ENCODE data around the gene EPB41. TPM values are rescaled to one million over a fixed set of nuclear protein-coding genes. Genes with fewer than 3 reads are reported as not detected.
A peak's percentile ranks its signal among the peaks of the same experiment; 100 is the strongest.

Gene EPB41
- polyA plus RNA-seq, 1 of the 3 experiments (the other 2 are of a cell fraction), result 7.4 TPM

GRCh38 chr1:28865997-28866650, 48.2 kb upstream of the EPB41 start:
- H4K20me1 ChIP-seq (ENCODE audit: insufficient read depth), result no peaks in the 10 kb centered on the region
- H3K9me2 ChIP-seq, result no peaks in the 10 kb centered on the region
- H3F3A ChIP-seq (replicated peaks; ENCODE audit: insufficient read depth), result no peaks in the 10 kb centered on the region
- H3K36me3 ChIP-seq (replicated peaks in 1 of 2; ENCODE audit: control insufficient read depth in 1 of 2, insufficient read depth in 2 of 2, low read length in 1 of 2), result no peaks in the 10 kb centered on the region
- CTCF ChIA-PET, result interaction anchor here (2.3 to 22.5 kb wide), 3 partner anchors 11 to 77 kb away, joined by 9 to 894 read pairs (median 84); no protein-coding TSS in a partner anchor
- no peak for DNase-seq
- H3K4me3 ChIP-seq (ENCODE audit: low read depth in 2 of 2, low read length in 1 of 2), result no peak overlapping the region
- no peak overlapping the region for H3K9ac ChIP-seq
- H3K27ac ChIP-seq (ENCODE audit: low read depth in 2 of 2, low read length in 1 of 2), result no peak overlapping the region
- TF ChIP-seq TCF12 (IDR thresholded peaks at IDR 0.05), result no peak
- no peak for TF ChIP-seq CHD2 (IDR thresholded peaks at IDR 0.05; ENCODE audit: low read length, partially characterized antibody)
- TF ChIP-seq, protein P1, sequence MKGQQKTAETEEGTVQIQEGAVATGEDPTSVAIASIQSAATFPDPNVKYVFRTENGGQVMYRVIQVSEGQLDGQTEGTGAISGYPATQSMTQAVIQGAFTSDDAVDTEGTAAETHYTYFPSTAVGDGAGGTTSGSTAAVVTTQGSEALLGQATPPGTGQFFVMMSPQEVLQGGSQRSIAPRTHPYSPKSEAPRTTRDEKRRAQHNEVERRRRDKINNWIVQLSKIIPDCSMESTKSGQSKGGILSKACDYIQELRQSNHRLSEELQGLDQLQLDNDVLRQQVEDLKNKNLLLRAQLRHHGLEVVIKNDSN (IDR thresholded peaks at IDR 0.05; ENCODE audit: borderline replicate concordance, low read depth), result no peak
- TF ChIP-seq FOXJ3 (CRISPR knock-in tag; IDR thresholded peaks at IDR 0.05), result no peak
- TF ChIP-seq, protein P2, sequence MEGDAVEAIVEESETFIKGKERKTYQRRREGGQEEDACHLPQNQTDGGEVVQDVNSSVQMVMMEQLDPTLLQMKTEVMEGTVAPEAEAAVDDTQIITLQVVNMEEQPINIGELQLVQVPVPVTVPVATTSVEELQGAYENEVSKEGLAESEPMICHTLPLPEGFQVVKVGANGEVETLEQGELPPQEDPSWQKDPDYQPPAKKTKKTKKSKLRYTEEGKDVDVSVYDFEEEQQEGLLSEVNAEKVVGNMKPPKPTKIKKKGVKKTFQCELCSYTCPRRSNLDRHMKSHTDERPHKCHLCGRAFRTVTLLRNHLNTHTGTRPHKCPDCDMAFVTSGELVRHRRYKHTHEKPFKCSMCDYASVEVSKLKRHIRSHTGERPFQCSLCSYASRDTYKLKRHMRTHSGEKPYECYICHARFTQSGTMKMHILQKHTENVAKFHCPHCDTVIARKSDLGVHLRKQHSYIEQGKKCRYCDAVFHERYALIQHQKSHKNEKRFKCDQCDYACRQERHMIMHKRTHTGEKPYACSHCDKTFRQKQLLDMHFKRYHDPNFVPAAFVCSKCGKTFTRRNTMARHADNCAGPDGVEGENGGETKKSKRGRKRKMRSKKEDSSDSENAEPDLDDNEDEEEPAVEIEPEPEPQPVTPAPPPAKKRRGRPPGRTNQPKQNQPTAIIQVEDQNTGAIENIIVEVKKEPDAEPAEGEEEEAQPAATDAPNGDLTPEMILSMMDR (IDR thresholded peaks at IDR 0.05), result no peak
- TF ChIP-seq, protein P3, sequence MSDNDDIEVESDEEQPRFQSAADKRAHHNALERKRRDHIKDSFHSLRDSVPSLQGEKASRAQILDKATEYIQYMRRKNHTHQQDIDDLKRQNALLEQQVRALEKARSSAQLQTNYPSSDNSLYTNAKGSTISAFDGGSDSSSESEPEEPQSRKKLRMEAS (IDR thresholded peaks at IDR 0.05; ENCODE audit: low read depth), result no peak
- TF ChIP-seq POLR2AphosphoS5 (IDR thresholded peaks at IDR 0.05; ENCODE audit: low read depth, low read length), result no peak
- 0 out of 2 replicates have a peak, but pooled peaks have one; percentile 16 for TF ChIP-seq FOSL2 (IDR thresholded peaks at IDR 0.05; ENCODE audit: borderline replicate concordance, low read depth)
- no peak for TF ChIP-seq NRF1 (IDR thresholded peaks at IDR 0.05; ENCODE audit: low read depth, low read length)
- no peak for TF ChIP-seq EZH2phosphoT487 (IDR thresholded peaks at IDR 0.05; ENCODE audit: borderline replicate concordance, low read depth)
- TF ChIP-seq MXI1 (IDR thresholded peaks at IDR 0.05; ENCODE audit: low read depth, low read length), result no peak
- TF ChIP-seq NFIC (IDR thresholded peaks at IDR 0.05; ENCODE audit: borderline replicate concordance), result no peak
- TF ChIP-seq, protein P4, sequence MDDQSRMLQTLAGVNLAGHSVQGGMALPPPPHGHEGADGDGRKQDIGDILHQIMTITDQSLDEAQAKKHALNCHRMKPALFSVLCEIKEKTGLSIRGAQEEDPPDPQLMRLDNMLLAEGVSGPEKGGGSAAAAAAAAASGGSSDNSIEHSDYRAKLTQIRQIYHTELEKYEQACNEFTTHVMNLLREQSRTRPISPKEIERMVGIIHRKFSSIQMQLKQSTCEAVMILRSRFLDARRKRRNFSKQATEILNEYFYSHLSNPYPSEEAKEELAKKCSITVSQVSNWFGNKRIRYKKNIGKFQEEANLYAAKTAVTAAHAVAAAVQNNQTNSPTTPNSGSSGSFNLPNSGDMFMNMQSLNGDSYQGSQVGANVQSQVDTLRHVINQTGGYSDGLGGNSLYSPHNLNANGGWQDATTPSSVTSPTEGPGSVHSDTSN (IDR thresholded peaks at IDR 0.05), result 0 out of 2 replicates have a peak, but pooled peaks have one; percentile 4
- TF ChIP-seq EP300 (IDR thresholded peaks at IDR 0.05; ENCODE audit: borderline replicate concordance in 1 of 2, low read depth in 1 of 2, low read length in 1 of 2), result no peak
- TF ChIP-seq YY1 (IDR thresholded peaks at IDR 0.05; ENCODE audit: low read depth), result no peak
- no peak for TF ChIP-seq RXRA (IDR thresholded peaks at IDR 0.05; ENCODE audit: borderline replicate concordance, low read depth)
- no peak overlapping the region for H3K4me2 ChIP-seq
- no peaks in the 10 kb centered on the region for H3K27me3 ChIP-seq (ENCODE audit: insufficient read depth)
- 66% methylated on average over 10 of the region's 10 CpGs for WGBS (ENCODE audit: low lambda C conversion rate)
- H3K79me2 ChIP-seq (ENCODE audit: insufficient read depth), result no peaks in the 10 kb centered on the region
- no peak overlapping the region for H2AFZ ChIP-seq (ENCODE audit: low read depth)
- peaks cover 0 to 6% of the 10 kb centered on the region in 2 experiments; a peak in 1 of 4 replicates for H3K4me1 ChIP-seq (ENCODE audit: control insufficient read depth in 1 of 2, insufficient read depth in 2 of 2, low read depth in 1 of 2, low read length in 1 of 2)
- POLR2A ChIA-PET, result interaction anchor here (0.8 kb wide), 1 partner anchor 11 kb away, joined by 7 read pairs; no protein-coding TSS in a partner anchor
- H3K9me3 ChIP-seq, result no peaks in the 10 kb centered on the region

Data from SK-N-SH (cell line).